AG08396 (cell line): ENCODE data around the gene ZNF536.
"Not testable (repeated sequence)": the region's sequence is repeated elsewhere in the genome, so short reads cannot be mapped to it uniquely, and the experiment has no call there.

Experiments
- DNase-seq: peaks from one replicate; pipeline ENCODE4 v3.0.0; 2012; ENCODE audit warnings: low spot score, mixed read lengths

ZNF536 gene

DNA sequence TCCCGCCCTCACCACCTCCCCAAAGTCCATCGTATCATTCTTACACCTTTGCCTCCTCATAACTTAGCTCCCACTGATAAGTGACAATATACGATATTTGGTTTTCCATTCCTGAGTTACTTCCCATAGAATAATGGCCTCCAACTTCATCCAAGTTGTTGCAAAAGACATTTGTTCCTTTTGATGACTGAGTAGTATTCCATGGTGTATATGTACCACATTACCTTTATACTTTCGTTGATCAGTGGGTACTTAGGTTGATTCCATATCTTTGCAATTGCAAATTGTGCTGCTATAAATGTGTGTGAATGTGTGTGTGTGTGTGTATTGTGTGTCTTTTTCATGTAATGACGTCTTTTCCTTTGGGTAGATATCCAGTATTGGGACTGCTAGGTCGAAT is 109.6 kb downstream of the ZNF536 start:
- no peak for DNase-seq

GRCh38 chr19:30482956-30483355 is 110.8 kb downstream of the ZNF536 start:
- DNase-seq = no peak

DNA sequence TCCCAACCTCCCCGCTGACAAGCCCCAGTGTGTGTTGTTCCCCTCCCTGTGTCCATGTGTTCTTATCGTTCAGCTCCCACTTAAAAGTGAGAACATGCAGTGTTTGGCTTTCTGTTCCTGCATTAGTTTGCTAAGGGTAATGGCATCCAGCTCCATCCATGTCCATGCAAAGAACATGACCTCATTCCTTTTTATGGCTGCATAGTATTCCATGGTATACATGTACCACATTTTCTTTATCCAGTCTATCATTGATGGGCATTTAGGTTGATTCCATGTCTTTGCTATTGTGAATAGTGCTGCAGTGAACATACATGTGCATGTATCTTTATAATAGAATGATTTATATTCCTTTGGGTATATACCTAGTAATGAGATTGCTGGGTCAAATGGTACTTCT is 114.1 kb downstream of the ZNF536 start:
- not testable (repeated sequence) for DNase-seq

GRCh38 chr19:30487178-30487577 is 115.0 kb downstream of the ZNF536 start:
- DNase-seq = no peak

DNA sequence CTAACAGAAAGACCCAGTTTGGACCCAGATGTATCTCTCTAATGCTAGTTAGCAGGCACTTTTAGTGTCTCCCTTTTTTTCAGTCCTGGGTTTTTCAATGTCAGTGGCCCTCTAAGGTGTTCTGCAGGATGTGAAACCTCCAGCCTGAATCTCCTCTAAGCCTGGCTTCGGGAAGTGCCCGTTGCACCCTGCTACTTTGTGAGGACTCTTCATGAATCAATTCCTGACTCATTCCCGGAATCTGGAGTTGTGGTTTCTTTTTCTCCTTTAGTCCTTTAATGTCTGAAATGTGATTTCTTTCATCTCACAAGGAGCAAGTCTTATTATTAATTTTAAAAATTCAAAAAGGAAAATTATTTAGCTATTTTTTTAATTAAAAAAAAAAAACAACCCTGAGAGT is 116.0 kb downstream of the ZNF536 start:
- no peak for DNase-seq

GRCh38 chr19:30490760-30491159 is 118.6 kb downstream of the ZNF536 start:
- no peak for DNase-seq

DNA sequence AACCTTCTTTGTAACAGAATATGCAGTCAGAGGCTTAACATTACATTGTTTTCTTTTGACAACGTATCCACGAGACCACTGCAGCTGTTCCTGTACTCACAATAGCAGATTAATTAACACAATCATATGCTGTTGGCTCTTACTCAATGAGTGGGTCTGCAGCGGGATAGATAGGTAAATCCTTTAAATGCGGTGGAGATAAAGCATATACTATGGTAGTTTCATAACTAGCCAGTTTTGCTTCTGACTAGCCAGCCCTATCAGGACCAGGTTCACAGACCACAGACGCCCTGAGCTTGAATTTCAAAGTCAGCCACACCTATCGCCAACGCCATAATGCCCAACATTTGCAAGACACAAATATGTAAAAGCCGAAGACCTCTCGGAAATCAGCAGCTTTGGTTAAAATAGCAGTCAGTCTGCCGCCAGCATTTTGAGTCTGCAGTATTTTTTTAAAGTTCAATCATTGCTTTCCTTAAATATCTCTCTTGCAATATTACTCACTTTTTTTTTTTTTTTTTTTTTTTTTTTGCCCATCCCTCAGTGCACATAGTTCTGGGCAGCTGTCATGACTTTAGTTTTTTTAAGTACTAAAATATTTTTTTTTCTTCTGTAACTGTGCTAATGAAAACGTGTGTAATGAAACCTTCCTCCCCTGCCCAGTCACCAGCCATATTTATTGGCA is 120.5 kb downstream of the ZNF536 start:
- DNase-seq = no peak

GRCh38 chr19:30497034-30497433 is 124.8 kb downstream of the ZNF536 start:
- DNase-seq = no peak

GRCh38 chr19:30498085-30498484 is 125.9 kb downstream of the ZNF536 start:
- not testable (repeated sequence) for DNase-seq

- no peak for DNase-seq
These were observed 126.5 kb downstream of the ZNF536 start for GRCh38 chr19:30498707-30499106.

DNA sequence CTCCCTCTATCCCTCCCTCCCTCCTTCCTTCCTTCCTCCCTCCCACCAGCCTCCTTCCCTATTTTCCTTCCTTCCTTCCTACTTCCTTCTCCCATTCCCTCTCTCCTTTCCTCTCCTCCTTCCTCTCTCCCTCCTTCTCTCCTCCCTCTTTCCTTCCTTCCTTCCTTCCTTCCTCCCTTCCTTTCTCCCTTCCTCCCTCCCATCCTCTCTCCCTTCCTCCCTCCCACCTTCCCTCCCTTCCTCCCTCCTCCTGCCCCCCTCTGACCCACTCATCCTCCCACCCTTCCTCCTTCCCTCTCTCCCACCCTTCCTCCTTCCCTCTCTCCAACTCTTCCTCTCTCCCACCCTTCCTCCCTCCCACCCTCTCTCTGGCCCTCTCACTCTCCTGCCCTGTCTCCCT is 132.1 kb downstream of the ZNF536 start:
- DNase-seq = no peak

DNA sequence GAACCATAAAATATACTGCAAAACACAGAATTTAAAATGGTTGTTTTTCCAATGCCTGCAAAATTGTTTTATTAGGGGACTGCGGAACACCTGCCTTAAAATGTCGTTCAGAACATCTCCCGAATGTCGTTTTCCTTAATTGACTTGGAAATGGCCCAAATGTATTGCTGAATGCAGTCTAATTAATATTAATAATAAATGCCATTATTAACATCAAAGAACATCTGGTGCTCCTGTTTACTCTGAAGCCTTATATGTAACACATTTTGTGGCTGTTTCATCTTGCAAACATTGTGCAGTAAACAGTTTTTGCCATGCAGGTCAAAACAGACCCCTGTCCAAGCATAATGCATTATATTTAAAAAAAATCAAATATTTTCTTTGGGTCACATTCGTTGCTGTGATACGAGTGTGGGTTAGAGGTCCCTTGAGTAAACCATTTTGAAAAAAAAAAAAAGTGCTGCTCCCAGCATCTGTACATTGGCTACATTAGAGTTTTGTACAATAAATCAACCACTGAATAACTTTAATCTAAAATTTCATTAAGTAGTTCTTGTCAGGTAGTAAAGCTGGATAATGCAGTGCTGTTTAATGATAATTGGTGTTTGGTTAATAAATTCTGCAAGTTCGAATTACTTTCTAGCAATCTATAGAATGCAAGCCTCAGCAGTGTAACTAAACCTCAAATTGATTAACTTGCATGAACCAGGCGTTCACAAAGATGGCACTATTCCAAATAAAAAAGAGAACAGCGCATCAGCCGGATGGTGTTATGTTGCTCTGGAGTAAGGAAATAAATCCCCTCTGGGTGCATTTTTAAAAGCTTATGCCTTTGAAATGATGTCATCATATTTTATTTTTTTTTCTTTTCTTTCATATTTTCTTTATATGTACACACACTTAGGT is 140.2 kb downstream of the ZNF536 start:
- DNase-seq = no peak

DNA sequence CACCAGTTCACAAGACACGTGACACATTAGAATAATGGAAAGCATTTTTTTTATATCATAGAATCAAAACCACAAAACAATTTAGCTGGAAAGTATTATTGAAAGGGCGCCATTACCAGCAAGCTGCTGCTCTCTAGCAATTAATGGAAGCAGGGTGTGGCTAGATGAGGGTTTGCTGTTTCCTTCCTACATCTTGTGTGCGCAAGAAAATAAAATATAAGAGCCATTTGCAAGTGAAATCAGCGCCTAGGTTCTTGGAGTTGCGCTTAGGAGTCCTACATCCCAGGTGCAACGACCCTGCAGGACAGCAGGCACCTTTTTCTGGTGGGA is 140.9 kb downstream of the ZNF536 start:
- DNase-seq = no peak

GRCh38 chr19:30516111-30516510 is 143.9 kb downstream of the ZNF536 start:
- DNase-seq = no peak

DNA sequence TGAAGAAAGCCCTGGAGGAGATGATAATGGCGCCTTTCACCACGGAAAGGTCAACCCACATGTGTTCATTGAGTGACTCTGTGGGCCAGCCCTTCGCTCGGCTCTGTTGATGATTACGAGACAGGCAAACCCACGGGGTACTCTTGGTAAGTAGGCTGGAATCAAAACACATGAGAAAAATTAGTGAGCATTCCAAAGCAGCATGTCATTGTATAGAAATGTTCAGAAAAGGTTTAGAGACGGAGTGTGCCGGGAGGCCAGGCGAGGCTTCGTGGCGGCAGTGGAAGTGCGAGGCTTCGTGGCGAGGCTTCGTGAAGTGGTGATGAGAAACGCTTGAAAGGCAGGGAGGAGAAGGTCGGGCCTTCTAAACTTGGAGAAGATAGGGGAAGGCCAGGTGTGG is 144.3 kb downstream of the ZNF536 start:
- no peak for DNase-seq

DNA sequence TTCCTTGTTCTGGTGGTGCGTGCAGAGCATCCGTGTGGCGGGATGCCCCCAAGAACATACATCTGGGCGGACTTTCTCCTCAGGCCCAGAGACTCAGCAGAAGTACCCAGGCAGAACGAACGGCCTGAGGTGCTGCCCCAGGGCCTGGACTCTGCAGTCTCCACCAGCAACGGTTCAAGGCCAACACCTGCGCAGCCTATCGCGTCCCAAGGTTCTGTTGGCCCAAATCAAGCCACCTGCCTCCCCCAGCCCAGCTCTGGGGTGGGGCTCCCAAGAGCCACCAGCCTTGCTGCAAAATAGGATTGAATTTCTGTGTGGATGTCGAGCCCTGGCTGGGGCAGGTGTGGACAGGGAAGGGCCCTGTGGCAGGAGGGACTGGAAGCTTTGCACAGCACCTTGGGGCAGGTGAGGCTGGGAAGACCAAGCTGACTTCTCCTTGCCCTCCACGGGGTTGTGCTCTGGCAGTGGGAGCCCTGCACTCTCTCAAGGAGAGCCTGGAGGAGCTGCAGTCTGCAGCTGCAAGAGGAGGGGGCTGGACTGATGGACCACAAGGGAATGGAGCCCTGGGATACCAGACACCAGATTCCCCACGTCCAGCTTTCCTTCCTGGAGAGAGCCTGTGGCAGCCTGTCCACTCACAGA is 146.9 kb downstream of the ZNF536 start:
- DNase-seq = no peak

DNA sequence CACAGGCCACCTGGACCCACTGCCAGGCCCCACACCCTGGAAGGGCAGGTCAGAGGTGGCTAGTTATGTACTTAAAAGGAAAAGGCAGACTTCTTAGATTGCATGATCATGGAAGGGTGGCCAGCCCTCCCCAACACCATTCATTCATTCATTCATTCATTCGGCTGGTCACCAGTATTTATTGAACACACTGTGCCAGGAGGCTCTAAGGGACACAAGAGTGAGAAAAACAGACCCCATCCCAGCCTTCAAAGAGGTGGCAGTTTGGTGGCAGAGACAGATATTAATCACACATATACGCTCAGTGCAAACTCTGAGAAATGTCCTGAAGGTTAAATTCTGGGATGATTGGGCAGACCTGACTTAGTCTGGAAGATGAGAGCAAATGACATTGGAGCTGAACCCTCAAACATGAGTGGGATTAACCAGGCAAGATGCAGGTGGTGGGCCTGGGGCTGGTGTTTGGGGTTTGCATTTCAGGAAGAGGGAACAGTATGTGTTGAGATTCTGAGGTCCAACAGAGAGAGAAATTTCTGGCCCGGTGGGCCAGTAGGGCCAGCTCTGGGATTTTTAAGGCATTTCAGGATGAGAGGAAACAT is 147.5 kb downstream of the ZNF536 start:
- DNase-seq = no peak

DNA sequence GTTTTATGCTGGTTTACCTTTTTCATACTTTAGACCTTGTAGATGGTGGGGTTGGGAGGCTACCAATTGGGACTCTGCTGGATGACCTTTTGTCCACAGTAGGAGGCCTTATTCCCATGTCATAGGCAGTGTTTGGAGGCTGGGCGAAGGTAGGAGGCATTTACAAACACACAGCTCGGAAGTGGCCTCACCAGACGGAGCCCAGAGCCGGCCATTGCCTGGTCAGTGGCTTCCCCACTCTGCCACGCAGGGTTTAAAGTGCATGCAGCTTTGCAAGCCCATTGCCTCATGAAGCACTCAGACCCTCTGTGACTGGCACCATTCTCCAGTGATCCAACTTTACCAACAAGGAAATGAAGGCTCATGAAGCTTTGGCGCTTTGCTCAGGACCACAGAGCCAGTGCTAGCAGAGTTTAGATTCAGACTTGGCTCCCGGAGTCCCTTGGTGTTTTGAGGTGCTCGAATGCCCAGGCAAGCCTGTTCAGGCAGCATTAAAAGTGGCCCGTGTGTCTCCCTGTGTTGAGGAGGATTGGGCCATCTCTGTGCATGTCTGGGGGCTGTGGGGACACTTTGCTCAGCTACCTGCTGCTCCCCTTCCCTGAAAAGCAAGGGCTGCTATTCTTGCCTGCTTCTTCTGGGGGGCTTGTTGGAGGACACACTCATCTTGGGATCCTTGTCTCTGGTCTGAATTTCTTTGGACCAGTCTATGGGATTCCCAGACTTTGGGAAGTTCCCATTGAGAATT is 148.7 kb downstream of the ZNF536 start:
- DNase-seq = no peak

- no peak for DNase-seq
These were observed 149.8 kb downstream of the ZNF536 start for GRCh38 chr19:30521937-30522336.

- DNase-seq = no peak
These were observed 150.2 kb downstream of the ZNF536 start for GRCh38 chr19:30522341-30522740.

DNA sequence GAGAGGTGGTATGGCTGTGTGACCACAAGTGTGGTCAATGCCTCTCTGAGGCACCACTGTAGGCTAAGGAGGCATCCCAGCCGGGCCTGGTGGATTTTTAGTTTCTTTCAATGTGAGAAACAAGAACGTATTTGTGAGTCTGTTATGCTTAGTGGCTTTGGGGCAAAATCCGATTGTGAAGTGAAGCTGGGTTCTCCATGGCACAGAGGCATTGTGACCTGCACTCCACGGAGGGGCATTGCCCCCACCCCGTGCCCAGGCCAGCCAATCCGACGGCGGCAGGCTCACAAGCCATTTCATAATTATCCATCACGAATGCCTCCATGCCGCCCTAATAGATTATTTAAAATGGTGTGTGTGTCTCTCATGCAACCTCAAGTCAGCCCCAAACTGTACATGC is 151.6 kb downstream of the ZNF536 start:
- no peak for DNase-seq

DNA sequence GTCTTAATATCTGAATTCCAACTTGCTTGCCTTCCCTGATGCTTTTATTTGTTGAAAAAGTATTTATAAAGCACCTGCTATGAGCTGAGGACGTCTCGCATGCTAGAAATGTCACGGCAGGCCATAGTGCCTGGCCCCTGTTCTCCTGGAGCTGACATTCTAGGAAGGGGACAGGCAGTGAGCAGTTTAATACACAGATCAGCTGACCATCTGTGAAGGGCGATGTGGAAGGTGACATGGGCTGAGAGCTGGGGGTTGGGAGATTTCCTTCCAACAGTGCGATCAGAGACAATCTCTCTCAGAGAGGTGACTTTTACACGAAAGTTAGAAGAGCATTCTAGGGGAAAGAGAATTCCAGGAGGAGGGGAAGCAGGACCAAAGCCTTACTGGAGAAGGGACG is 153.2 kb downstream of the ZNF536 start:
- DNase-seq = no peak
